HepG2 (cell line): ENCODE measurements around the gene XRCC3. TPM values are rescaled to one million over a fixed set of nuclear protein-coding genes. Genes with fewer than 3 reads are reported as not detected.

Experiments used
- ATAC-seq: fragments of 200-7000 bp; cut with Tn5 transposase; 3 replicates; pipeline ENCODE4 v1.9.1; 2020; ENCODE audit warnings: mild to moderate bottlenecking, moderate library complexity
- BruUV-seq: library from RNA; stranded (reverse); fragments of 400-500 nt; replicated peaks from 2 replicates; lab custom pipeline; 2021; lab: Mats Ljungman, UMichigan
- CTCF ChIA-PET: fragments of 300-600 bp; formaldehyde crosslinking; extraction: SDS; loops from one replicate; lab custom pipeline; 2021; ENCODE audit warnings: low total read pairs, inconsistent platforms, low intra/inter-chr PET ratio; lab: Yijun Ruan, JAX
- POLR2A ChIA-PET: fragments of 350-600 bp; sonication (Branson Sonifier 250); formaldehyde crosslinking; loops from one replicate; lab custom pipeline; 2020; ENCODE audit warnings: antibody characterized with exemption, inconsistent platforms; lab: Yijun Ruan, JAX
- DNase-seq: peaks from one replicate; pipeline ENCODE4 v3.0.0-alpha.2; 2015; ENCODE audit warnings: low spot score
- FAIRE-seq: peaks from 3 replicates; lab custom pipeline; 2011; peaks lifted over from hg19 to GRCh38; lab: Jason Lieb, UNC
- H2AFZ ChIP-seq: one replicate; pipeline ENCODE4 v1.6.1; 2011; ENCODE audit warnings: low read length, inconsistent platforms
- H3K27ac ChIP-seq: fragments of 300-600 bp; 3 replicates; pipeline ENCODE4 v1.8.0; 2011; ENCODE audit warnings: mixed run types, mild to moderate bottlenecking, mixed read lengths, low read length, inconsistent platforms; ENCODE audit not compliant: insufficient read depth; ENCODE audit errors: extremely low read length
- H3K27me3 ChIP-seq, 2 experiments: fragments of 200-600 bp in 1 of 2; 2 replicates in 1 of 2; 3 replicates in 1 of 2; pipeline versions ENCODE4 v1.6.0 to v1.8.0; 2011; ENCODE audit warnings: low read length in 2 of 2, mild to moderate bottlenecking in 2 of 2, moderate library complexity in 2 of 2, inconsistent platforms in 1 of 2; ENCODE audit not compliant: insufficient read depth in 2 of 2, control insufficient read depth in 1 of 2
- H3K36me3 ChIP-seq, 2 experiments: fragments of 200-600 bp in 1 of 2; replicated peaks in 1 of 2; 2 replicates in 1 of 2; 3 replicates in 1 of 2; pipeline versions ENCODE4 v1.5.1 to v1.8.0; 2011; ENCODE audit warnings: low read length in 2 of 2, inconsistent platforms in 1 of 2; ENCODE audit not compliant: insufficient read depth in 2 of 2, control insufficient read depth in 1 of 2
- H3K4me1 ChIP-seq: 2 replicates; pipeline ENCODE4 v1.5.1; 2012; ENCODE audit warnings: low read length, inconsistent platforms; ENCODE audit not compliant: insufficient read depth
- H3K4me2 ChIP-seq: 2 replicates; pipeline ENCODE4 v1.6.0; 2011; ENCODE audit warnings: low read depth, low read length, inconsistent platforms
- H3K4me3 ChIP-seq, 3 experiments: fragments of 200-600 bp in 1 of 3; sonication (generic), shearing (Covaris generic) in 1 of 3; replicated peaks in 1 of 3; 2 replicates each; pipeline ENCODE4 v1.5.1; 2011 to 2016; ENCODE audit warnings: low read length in 3 of 3, inconsistent platforms in 2 of 3, low read depth in 2 of 3, mild to moderate bottlenecking in 2 of 3, control low read depth in 1 of 3, mixed read lengths in 1 of 3; ENCODE audit not compliant: insufficient read depth in 1 of 3
- H3K79me2 ChIP-seq: one replicate; pipeline ENCODE4 v1.6.1; 2011; ENCODE audit warnings: low read length, inconsistent platforms; ENCODE audit not compliant: insufficient read depth
- H3K9ac ChIP-seq: 2 replicates; pipeline ENCODE4 v1.6.0; 2011; ENCODE audit warnings: mild to moderate bottlenecking, low read depth, low read length, inconsistent platforms; ENCODE audit not compliant: insufficient read depth
- H3K9me3 ChIP-seq: 2 replicates; pipeline ENCODE4 v1.5.1; 2012; ENCODE audit warnings: mild to moderate bottlenecking, low read length
- H4K20me1 ChIP-seq: 2 replicates; pipeline ENCODE4 v1.6.0; 2011; ENCODE audit warnings: inconsistent platforms, mild to moderate bottlenecking, low read length, moderate library complexity; ENCODE audit not compliant: insufficient read depth
- FOXK1 ChIP-seq: sonication (generic); formaldehyde crosslinking; IDR thresholded peaks from 2 replicates; pipeline ENCODE4 v1.4.0; 2020; ENCODE audit warnings: low read depth, missing genetic modification reagents, borderline replicate concordance
- HNRNPLL ChIP-seq: fragments of 200-400 bp; formaldehyde crosslinking; IDR thresholded peaks from 2 replicates; pipeline ENCODE4 v1.6.1; 2017; ENCODE audit warnings: mild to moderate bottlenecking, low read depth, low read length; ENCODE audit not compliant: poor library complexity, severe bottlenecking
- ISL2 ChIP-seq: sonication (generic); formaldehyde crosslinking; IDR thresholded peaks from 2 replicates; pipeline ENCODE4 v1.5.0; 2020; ENCODE audit warnings: missing genetic modification reagents
- PHB2 ChIP-seq: fragments of 450-650 bp; IDR thresholded peaks from 2 replicates; pipeline ENCODE4 v1.6.1; 2018; ENCODE audit not compliant: partially characterized antibody
- POLR2G ChIP-seq: fragments of 200-400 bp; formaldehyde crosslinking; IDR thresholded peaks from 2 replicates; pipeline ENCODE4 v1.6.1; 2018; ENCODE audit warnings: mild to moderate bottlenecking, low read depth, low read length, moderate library complexity
- RBFOX2 ChIP-seq: fragments of 200-400 bp; formaldehyde crosslinking; IDR thresholded peaks from 2 replicates; pipeline ENCODE4 v1.6.1; 2017; ENCODE audit warnings: low read depth, mild to moderate bottlenecking, low read length
- SIN3A ChIP-seq: IDR thresholded peaks from 2 replicates; pipeline ENCODE4 v1.6.1; 2011; ENCODE audit warnings: low read depth, mild to moderate bottlenecking, control low read depth, low read length, borderline replicate concordance
- TEAD3 ChIP-seq: optimal IDR thresholded peaks from 2 replicates; pipeline ENCODE3; 2016; ENCODE audit warnings: borderline replicate concordance
- ZNF253 ChIP-seq: sonication (generic); formaldehyde crosslinking; IDR thresholded peaks from 2 replicates; pipeline ENCODE4 v1.8.0; 2022; ENCODE audit warnings: mild to moderate bottlenecking, missing genetic modification reagents, borderline replicate concordance
- ZNF468 ChIP-seq: sonication (generic); formaldehyde crosslinking; IDR thresholded peaks from 2 replicates; pipeline ENCODE4 v1.8.0; 2022; ENCODE audit warnings: mild to moderate bottlenecking, moderate library complexity, missing genetic modification reagents
- ZNF503 ChIP-seq: sonication (generic); formaldehyde crosslinking; IDR thresholded peaks from 2 replicates; pipeline ENCODE4 v1.4.0; 2020; ENCODE audit warnings: missing genetic modification reagents
- ZNF713 ChIP-seq: sonication (generic); formaldehyde crosslinking; IDR thresholded peaks from 2 replicates; pipeline ENCODE4 v1.4.0; 2020; ENCODE audit warnings: mild to moderate bottlenecking, missing genetic modification reagents
- ZNF782 ChIP-seq: sonication (generic); formaldehyde crosslinking; IDR thresholded peaks from 2 replicates; pipeline ENCODE4 v1.4.0; 2020; ENCODE audit warnings: missing genetic modification reagents, mild to moderate bottlenecking, borderline replicate concordance
- ZNF788 ChIP-seq: sonication (generic); formaldehyde crosslinking; IDR thresholded peaks from 2 replicates; pipeline ENCODE4 v1.5.0; 2020; ENCODE audit warnings: mild to moderate bottlenecking, missing genetic modification reagents, borderline replicate concordance
- WGBS: methylation state at CpG from one replicate; pipeline ENCODE4 v1.1.6; 2017; ENCODE audit warnings: low lambda C conversion rate; 5-methylcytosine and 5-hydroxymethylcytosine counted together
- in situ Hi-C: cut with HindIII; loops from 2 replicates; pipeline ENCODE4 v1.10.0; 2017; ENCODE audit warnings: low pct_unique_long_range_greater_than_20kb; ENCODE audit not compliant: extremely low pct_ligation_motif_present
- intact Hi-C: fragments of 100-400 bp; cut with micrococcal nuclease; formaldehyde crosslinking; loops from one replicate; pipeline ENCODE4 v1.10.0; 2022; ENCODE audit not compliant: unreplicated experiment
- polyA plus RNA-seq, 8 experiments: library from polyadenylated mRNA; depleted of rRNA in 3 of 8; stranded (reverse) in 7 of 8; unstranded in 1 of 8; fragments of >200 nt; fragmentation: Illumina TruSeq in 4 of 8; extraction: Trizol in 4 of 8; gene quantifications; 2 replicates each; pipeline versions ENCODE4 v1.2.1 to v1.2.3, GENCODE V29; 2011 to 2016; ENCODE audit warnings: low read depth in 4 of 8, missing spikeins in 1 of 8, mixed read lengths in 1 of 8; ENCODE audit not compliant: insufficient read depth in 1 of 8
- total RNA-seq, 5 experiments: library from RNA; depleted of rRNA; stranded (reverse); fragments of >200 nt; fragmentation: Illumina TruSeq; extraction: Trizol; gene quantifications; 2 replicates each; pipeline ENCODE4 v1.2.3, GENCODE V29; 2016; ENCODE audit warnings: low read depth in 1 of 5

The XRCC3 gene
- total and polyA plus RNA-seq, 2 of the 13 experiments (the other 11 are each of a cell fraction or from before 2014, with no cell fraction given): 5.4 to 25.8 TPM

GRCh38 chr14:103699261-103699661 is 16.0 kb downstream of the XRCC3 start (continued):
- TF ChIP-seq ZNF503 (CRISPR knock-in tag) (no peak), ISL2 (CRISPR knock-in tag) (no peak), ZNF253 (CRISPR knock-in tag) (no peak), ZNF713 (CRISPR knock-in tag) (no peak), ZNF782 (CRISPR knock-in tag) (no peak), TEAD3 (CRISPR knock-in tag) (no peak), PHB2 (no peak), ZNF468 (CRISPR knock-in tag) (no peak), SIN3A (no peak), ZNF788 (CRISPR knock-in tag) (no peak), HNRNPLL (no peak)
- TF ChIP-seq, all 625 proteins: peak for 0

- CTCF ChIA-PET: no interaction called here
- Histone ChIP-seq H3K9ac (no peak overlapping the region), H3K4me1 (peaks cover 11% of the 10 kb centered on the region), H3K27me3 (no peaks in the 10 kb centered on the region), H3K4me3 (no peak overlapping the region), H3K4me2 (no peak overlapping the region), H2AFZ (no peak overlapping the region), H3K36me3 (peaks cover 14 to 44% of the 10 kb centered on the region in 2 experiments), H3K27ac (no peak overlapping the region), H3K79me2 (no peaks in the 10 kb centered on the region), H3K9me3 (no peaks in the 10 kb centered on the region), H4K20me1 (no peaks in the 10 kb centered on the region)
- FAIRE-seq (no peak), DNase-seq (no peak), ATAC-seq (no peak)
- no TSS peak for BruUV-seq
- WGBS: 100% methylated on average over 1 of the region's 33 CpGs
- intact Hi-C loops (no loop called here), in situ Hi-C loops (no loop called here)
- TF ChIP-seq POLR2G: peak; percentile 39; the same call in 1 of the 2 replicates
- no peak for TF ChIP-seq FOXK1 (CRISPR knock-in tag)
- TF ChIP-seq RBFOX2: 0 out of 2 replicates have a peak, but pooled peaks have one; percentile 2
- POLR2A ChIA-PET: interaction anchor here (1.1 kb wide), 1 partner anchor 17 kb away, joined by 3 read pairs; the partner anchor contains the start of genes XRCC3 and ZFYVE21
Measured at GRCh38 chr14:103698380-103699260, 16.6 kb downstream of the XRCC3 start.
